ENCODE measurements around the gene DPH7.
"Not testable (repeated sequence)": the region's sequence is repeated elsewhere in the genome, so short reads cannot be mapped to it uniquely, and the experiment has no call there.

The DPH7 gene

DNA sequence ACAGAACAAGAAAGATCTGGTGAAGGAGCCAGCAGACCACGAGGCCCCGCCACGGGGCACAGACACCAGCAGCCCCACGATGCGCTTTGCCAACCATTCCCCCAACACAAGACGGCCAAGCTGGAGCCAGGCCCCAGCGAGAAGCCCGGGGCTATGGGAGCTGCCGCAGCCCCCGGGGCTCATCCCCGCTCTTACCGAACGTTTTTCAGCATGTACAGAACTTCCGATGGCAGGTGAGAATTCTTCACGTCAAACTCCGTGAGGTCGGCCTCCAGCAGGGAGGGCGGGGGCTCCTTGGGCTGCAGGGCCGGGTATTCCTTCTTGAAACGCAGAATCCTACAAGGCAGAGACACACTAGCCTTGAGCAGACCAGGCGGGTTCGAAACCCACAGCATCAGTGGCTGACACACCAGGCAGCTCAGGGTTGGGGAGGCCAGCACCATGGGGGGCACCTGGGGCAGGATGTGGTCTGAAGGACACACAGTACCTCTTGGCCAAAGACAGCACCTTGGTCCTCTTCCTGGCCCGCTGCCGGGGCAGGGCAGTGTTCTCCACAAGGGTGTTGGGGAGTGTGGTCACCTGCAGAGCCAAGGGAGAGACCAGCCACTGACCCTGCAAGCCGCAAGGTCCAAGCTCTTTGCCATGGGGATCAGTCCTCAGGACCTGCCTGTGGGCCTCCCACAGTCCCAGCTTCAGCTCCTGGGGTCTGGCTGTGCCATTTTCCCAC lies 35.3 kb downstream of the DPH7 start:
- H3K27me3 ChIP-seq (ENCODE audit: control insufficient read depth, insufficient read depth, low read length): no peaks in the 10 kb centered on the region
- H3K4me3 ChIP-seq (ENCODE audit: low read depth, low read length): no peak overlapping the region
- no peak overlapping the region for H3K9ac ChIP-seq (ENCODE audit: low read length)
- no peaks in the 10 kb centered on the region for H3K4me1 ChIP-seq (ENCODE audit: control insufficient read depth, insufficient read depth, low read length)
- H3K9me3 ChIP-seq (ENCODE audit: control insufficient read depth, insufficient read depth, low read depth, low read length): peaks cover 10% of the 10 kb centered on the region
- no peak overlapping the region for H3K27ac ChIP-seq (ENCODE audit: low read depth, low read length)
- H3K36me3 ChIP-seq (ENCODE audit: control insufficient read depth, insufficient read depth, low read length): no peaks in the 10 kb centered on the region

GRCh38 chr9:137542486-137542885 lies 36.2 kb downstream of the DPH7 start:
- H3K9ac ChIP-seq (ENCODE audit: low read length): no peak overlapping the region
- H3K27me3 ChIP-seq (ENCODE audit: control insufficient read depth, insufficient read depth, low read length): no peaks in the 10 kb centered on the region
- H3K9me3 ChIP-seq (ENCODE audit: control insufficient read depth, insufficient read depth, low read depth, low read length): peaks cover 10% of the 10 kb centered on the region
- H3K36me3 ChIP-seq (ENCODE audit: control insufficient read depth, insufficient read depth, low read length): no peaks in the 10 kb centered on the region
- H3K4me3 ChIP-seq (ENCODE audit: low read depth, low read length): no peak overlapping the region
- no peak overlapping the region for H3K27ac ChIP-seq (ENCODE audit: low read depth, low read length)
- no peaks in the 10 kb centered on the region for H3K4me1 ChIP-seq (ENCODE audit: control insufficient read depth, insufficient read depth, low read length)

- H3K9ac ChIP-seq (ENCODE audit: low read length): no peak overlapping the region
- no peak overlapping the region for H3K27ac ChIP-seq (ENCODE audit: low read depth, low read length)
- no peaks in the 10 kb centered on the region for H3K36me3 ChIP-seq (ENCODE audit: control insufficient read depth, insufficient read depth, low read length)
- H3K4me3 ChIP-seq (ENCODE audit: low read depth, low read length): no peak overlapping the region
- H3K4me1 ChIP-seq (ENCODE audit: control insufficient read depth, insufficient read depth, low read length): no peaks in the 10 kb centered on the region
- H3K27me3 ChIP-seq (ENCODE audit: control insufficient read depth, insufficient read depth, low read length): no peaks in the 10 kb centered on the region
- no peaks in the 10 kb centered on the region for H3K9me3 ChIP-seq (ENCODE audit: control insufficient read depth, insufficient read depth, low read depth, low read length)
Measured at GRCh38 chr9:137540536-137540935, 38.2 kb downstream of the DPH7 start.

GRCh38 chr9:137538058-137538457 lies 40.7 kb downstream of the DPH7 start:
- Histone ChIP-seq H3K27ac (ENCODE audit: low read depth, low read length) (no peak overlapping the region), H3K27me3 (ENCODE audit: control insufficient read depth, insufficient read depth, low read length) (no peaks in the 10 kb centered on the region), H3K9ac (ENCODE audit: low read length) (no peak overlapping the region), H3K36me3 (ENCODE audit: control insufficient read depth, insufficient read depth, low read length) (no peaks in the 10 kb centered on the region), H3K4me3 (ENCODE audit: low read depth, low read length) (no peak overlapping the region), H3K9me3 (ENCODE audit: control insufficient read depth, insufficient read depth, low read depth, low read length) (no peaks in the 10 kb centered on the region), H3K4me1 (ENCODE audit: control insufficient read depth, insufficient read depth, low read length) (peaks cover 2% of the 10 kb centered on the region; the same call in 1 of the 2 replicates)

- H3K27me3 ChIP-seq (ENCODE audit: control insufficient read depth, insufficient read depth, low read length); H3K27ac ChIP-seq (ENCODE audit: low read depth, low read length); H3K36me3 ChIP-seq (ENCODE audit: control insufficient read depth, insufficient read depth, low read length); H3K9me3 ChIP-seq (ENCODE audit: control insufficient read depth, insufficient read depth, low read depth, low read length); H3K4me3 ChIP-seq (ENCODE audit: low read depth, low read length); H3K9ac ChIP-seq (ENCODE audit: low read length); H3K4me1 ChIP-seq (ENCODE audit: control insufficient read depth, insufficient read depth, low read length): not testable (repeated sequence)
Measured at GRCh38 chr9:137536594-137537131, 42.1 kb downstream of the DPH7 start.

- Histone ChIP-seq H3K27me3 (ENCODE audit: control insufficient read depth, insufficient read depth, low read length) (no peaks in the 10 kb centered on the region), H3K9ac (ENCODE audit: low read length) (no peak overlapping the region), H3K4me1 (ENCODE audit: control insufficient read depth, insufficient read depth, low read length) (peaks cover 2% of the 10 kb centered on the region; the same call in 1 of the 2 replicates), H3K27ac (ENCODE audit: low read depth, low read length) (no peak overlapping the region), H3K9me3 (ENCODE audit: control insufficient read depth, insufficient read depth, low read depth, low read length) (no peaks in the 10 kb centered on the region), H3K4me3 (ENCODE audit: low read depth, low read length) (no peak overlapping the region), H3K36me3 (ENCODE audit: control insufficient read depth, insufficient read depth, low read length) (no peaks in the 10 kb centered on the region)
Measured at GRCh38 chr9:137535120-137535428, 43.7 kb downstream of the DPH7 start.

GRCh38 chr9:137534256-137535119 lies 44.2 kb downstream of the DPH7 start:
- Histone ChIP-seq H3K27me3 (ENCODE audit: control insufficient read depth, insufficient read depth, low read length) (no peaks in the 10 kb centered on the region), H3K9ac (ENCODE audit: low read length) (no peak overlapping the region), H3K4me1 (ENCODE audit: control insufficient read depth, insufficient read depth, low read length) (peaks cover 2% of the 10 kb centered on the region; the same call in 1 of the 2 replicates), H3K9me3 (ENCODE audit: control insufficient read depth, insufficient read depth, low read depth, low read length) (no peaks in the 10 kb centered on the region), H3K4me3 (ENCODE audit: low read depth, low read length) (no peak overlapping the region), H3K27ac (ENCODE audit: low read depth, low read length) (no peak overlapping the region), H3K36me3 (ENCODE audit: control insufficient read depth, insufficient read depth, low read length) (no peaks in the 10 kb centered on the region)

GRCh38 chr9:137532891-137533468 lies 45.7 kb downstream of the DPH7 start:
- H3K27me3 ChIP-seq (ENCODE audit: control insufficient read depth, insufficient read depth, low read length); H3K4me1 ChIP-seq (ENCODE audit: control insufficient read depth, insufficient read depth, low read length); H3K4me3 ChIP-seq (ENCODE audit: low read depth, low read length); H3K27ac ChIP-seq (ENCODE audit: low read depth, low read length); H3K9me3 ChIP-seq (ENCODE audit: control insufficient read depth, insufficient read depth, low read depth, low read length); H3K36me3 ChIP-seq (ENCODE audit: control insufficient read depth, insufficient read depth, low read length); H3K9ac ChIP-seq (ENCODE audit: low read length): not testable (repeated sequence)

DNA sequence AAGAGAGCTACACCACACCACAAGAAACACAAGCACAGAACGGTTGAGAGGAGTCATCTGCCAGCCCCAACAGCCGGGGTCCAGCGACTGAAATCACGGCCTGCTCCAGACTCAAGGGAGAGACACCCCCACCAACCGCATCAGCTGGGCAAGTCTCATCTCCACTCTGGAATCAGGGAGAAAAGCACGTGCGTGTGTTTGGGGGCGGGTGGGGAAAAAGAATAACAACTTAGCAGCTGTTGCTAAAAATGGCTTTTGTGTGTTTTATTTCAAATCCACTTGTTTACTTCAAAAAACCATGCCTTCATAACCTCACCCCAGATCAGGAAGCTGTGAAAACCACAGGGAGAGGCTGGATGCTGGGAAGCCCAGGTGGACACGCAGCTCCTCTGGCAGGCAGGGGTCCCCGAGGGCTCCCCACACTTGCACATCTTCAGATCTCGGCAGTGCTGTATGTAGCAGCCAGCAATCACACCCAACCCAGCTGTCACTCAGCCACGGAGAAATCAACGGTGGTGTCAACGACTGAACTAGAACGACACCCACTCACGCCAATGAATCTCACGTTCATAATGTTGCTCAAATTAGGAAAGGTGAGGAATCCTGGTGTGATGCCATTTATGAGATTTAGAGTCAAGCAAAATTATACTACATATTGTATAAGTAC lies 47.5 kb downstream of the DPH7 start:
- H3K36me3 ChIP-seq (ENCODE audit: control insufficient read depth, insufficient read depth, low read length): no peaks in the 10 kb centered on the region
- peaks cover 2% of the 10 kb centered on the region; the same call in 1 of the 2 replicates for H3K4me1 ChIP-seq (ENCODE audit: control insufficient read depth, insufficient read depth, low read length)
- no peaks in the 10 kb centered on the region for H3K27me3 ChIP-seq (ENCODE audit: control insufficient read depth, insufficient read depth, low read length)
- H3K9me3 ChIP-seq (ENCODE audit: control insufficient read depth, insufficient read depth, low read depth, low read length): no peaks in the 10 kb centered on the region
- no peak overlapping the region for H3K4me3 ChIP-seq (ENCODE audit: low read depth, low read length)
- no peak overlapping the region for H3K9ac ChIP-seq (ENCODE audit: low read length)
- no peak overlapping the region for H3K27ac ChIP-seq (ENCODE audit: low read depth, low read length)

DNA sequence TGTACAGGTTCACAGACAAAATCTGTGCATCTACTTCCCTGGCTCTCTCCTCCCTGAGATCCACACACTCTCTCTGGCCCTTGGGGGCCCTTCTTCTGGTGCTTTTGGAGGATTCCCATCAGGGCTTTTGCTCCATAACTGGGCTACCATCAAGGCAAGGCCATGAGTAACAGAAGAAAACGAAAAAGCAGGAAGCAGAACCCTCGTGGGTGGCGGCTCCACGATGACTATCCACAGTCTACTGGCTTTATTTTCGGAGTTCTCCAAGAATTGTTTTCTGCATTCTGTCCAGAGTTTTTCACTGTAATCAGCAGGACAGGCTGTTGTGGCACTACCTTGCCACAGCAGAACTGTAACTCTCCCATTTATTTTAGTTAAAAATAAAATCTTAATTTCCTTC lies 48.4 kb downstream of the DPH7 start:
- Histone ChIP-seq H3K4me3 (ENCODE audit: low read depth, low read length) (no peak overlapping the region), H3K27me3 (ENCODE audit: control insufficient read depth, insufficient read depth, low read length) (no peaks in the 10 kb centered on the region), H3K9ac (ENCODE audit: low read length) (no peak overlapping the region), H3K27ac (ENCODE audit: low read depth, low read length) (no peak overlapping the region), H3K36me3 (ENCODE audit: control insufficient read depth, insufficient read depth, low read length) (no peaks in the 10 kb centered on the region), H3K4me1 (ENCODE audit: control insufficient read depth, insufficient read depth, low read length) (peaks cover 2% of the 10 kb centered on the region; the same call in 1 of the 2 replicates), H3K9me3 (ENCODE audit: control insufficient read depth, insufficient read depth, low read depth, low read length) (no peaks in the 10 kb centered on the region)

Data from HUES6 (cell line).